Left forelimb (tissue), 1 donor: ENCODE measurements around the gene STAG3.
"Not testable (repeated sequence)": the region's sequence is repeated elsewhere in the genome, so short reads cannot be mapped to it uniquely, and the experiment has no call there.

Source experiments
- DNase-seq: peaks from one replicate; pipeline ENCODE4 v3.0.0-alpha.2; 2018; ENCODE audit warnings: low spot score

The STAG3 gene

DNA sequence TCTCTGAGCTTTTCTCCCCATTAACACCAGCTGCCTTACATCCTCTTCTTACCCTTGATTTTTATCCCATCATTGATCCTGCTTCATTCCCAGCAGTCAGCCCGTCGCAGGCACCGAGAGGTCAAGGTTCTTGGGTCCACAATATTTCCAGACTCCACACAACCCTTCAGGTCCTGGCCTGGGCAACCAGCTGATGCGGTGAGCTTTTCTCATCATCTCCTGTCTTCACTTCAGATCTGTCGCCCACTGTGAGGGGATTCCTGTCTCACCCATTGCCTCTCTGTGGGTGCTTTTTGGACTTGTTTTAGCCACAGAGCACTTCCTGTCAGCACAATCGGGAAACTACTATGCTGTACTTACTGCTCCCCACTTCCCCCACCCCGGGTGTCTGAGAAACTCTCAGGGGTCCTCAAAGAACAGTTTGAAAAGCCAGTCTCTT is 33.6 kb downstream of the STAG3 start:
- no peak for DNase-seq

DNA sequence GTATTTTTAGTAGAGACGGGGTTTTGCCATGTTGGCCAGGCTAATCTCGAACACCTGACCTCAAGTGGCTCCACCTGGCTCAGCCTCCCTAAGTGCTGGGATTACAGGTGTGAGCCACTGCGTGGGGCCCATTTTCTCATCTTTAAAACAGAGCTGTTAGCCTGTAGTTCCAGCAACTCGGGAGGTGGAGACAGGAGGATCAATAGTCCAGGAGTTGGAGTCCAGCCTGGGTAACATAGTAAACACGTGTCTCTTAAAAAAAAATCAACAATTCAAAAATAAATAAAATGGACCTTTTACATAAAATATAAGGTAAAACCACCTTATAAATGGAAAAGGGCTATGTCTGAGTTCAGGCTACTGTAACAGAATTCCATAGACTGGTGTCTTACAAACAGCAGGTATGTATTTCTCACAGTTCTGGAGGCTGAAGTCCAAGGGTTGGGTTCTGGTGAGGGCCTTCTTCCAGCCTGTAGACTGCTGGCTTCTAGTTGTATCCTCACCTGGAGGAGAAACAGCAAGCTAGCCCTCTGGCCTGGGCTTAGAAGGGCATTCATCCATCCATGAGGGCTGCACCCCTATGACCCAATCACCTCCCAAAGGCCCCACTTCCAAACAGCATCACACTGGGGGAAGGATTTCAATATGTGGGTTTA is 35.0 kb downstream of the STAG3 start:
- no peak for DNase-seq

DNA sequence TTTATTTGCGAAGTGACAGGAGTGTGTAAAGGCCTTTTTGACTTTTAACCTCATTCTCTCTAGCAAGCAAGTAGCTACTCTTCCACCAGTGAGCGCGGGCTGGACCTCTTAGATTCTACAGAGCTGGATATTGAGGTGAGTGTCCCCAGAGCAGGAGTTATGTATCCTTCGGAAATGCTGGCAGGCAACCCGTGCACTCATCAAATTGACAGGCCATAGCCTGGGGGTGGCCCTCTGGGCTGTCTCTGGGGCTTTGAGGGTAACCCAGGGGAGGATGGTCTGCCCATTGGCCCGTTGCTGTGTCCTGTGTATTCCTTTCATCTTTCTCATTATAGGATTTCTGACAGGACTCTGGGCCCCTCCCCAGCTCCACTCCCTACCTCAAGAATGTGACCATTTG is 36.0 kb downstream of the STAG3 start:
- no peak for DNase-seq

DNA sequence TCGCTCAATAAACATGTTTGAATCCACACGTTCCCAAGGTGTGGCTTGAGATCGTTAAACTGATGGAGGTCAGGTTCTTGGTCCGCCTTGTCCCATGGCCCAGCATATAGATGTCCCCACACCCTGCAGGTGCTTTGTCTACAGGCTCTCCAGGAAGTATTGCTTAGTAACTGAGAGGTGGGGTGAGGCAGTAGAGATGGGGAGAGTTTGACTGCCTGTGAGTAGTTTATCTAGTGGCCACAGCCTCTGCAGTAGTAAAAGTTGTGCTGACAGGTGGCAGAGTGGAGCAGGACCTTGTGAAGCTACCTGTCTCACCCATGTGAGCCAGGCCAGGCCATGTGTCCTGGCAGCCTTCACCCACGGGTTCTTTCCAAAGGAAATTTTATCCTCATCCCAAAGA is 36.6 kb downstream of the STAG3 start:
- DNase-seq: not testable (repeated sequence)

- peak; percentile 83 for DNase-seq
Observed at GRCh38 chr7:100215895-100216294, 38.2 kb downstream of the STAG3 start.

- not testable (repeated sequence) for DNase-seq
Observed at GRCh38 chr7:100217934-100218333, 40.2 kb downstream of the STAG3 start.

GRCh38 chr7:100219271-100219737 is 41.6 kb downstream of the STAG3 start:
- no peak for DNase-seq

- DNase-seq: not testable (repeated sequence)
Observed at GRCh38 chr7:100219801-100220585, 42.3 kb downstream of the STAG3 start, which contains the start of gene PVRIG. PVRIG (plus strand) TSS chr7:100219949; CDS start chr7:100219971, 22 bp downstream.

DNA sequence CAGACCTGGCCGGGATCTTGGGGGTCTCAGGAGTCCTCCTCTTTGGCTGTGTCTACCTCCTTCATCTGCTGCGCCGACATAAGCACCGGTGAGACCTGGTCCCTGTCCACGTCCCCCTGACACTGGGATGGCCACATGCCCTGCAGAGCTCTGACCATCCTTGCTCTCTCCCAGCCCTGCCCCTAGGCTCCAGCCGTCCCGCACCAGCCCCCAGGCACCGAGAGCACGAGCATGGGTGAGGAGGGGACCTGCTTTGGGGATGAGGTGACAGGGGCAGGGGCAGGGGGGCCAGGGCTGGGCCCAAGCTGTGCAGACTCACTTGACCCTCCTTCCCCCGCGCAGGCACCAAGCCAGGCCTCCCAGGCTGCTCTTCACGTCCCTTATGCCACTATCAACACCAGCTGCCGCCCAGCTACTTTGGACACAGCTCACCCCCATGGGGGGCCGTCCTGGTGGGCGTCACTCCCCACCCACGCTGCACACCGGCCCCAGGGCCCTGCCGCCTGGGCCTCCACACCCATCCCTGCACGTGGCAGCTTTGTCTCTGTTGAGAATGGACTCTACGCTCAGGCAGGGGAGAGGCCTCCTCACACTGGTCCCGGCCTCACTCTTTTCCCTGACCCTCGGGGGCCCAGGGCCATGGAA is 43.0 kb downstream of the STAG3 start:
- DNase-seq: no peak

- DNase-seq: no peak
Observed at GRCh38 chr7:100221231-100221718, 43.6 kb downstream of the STAG3 start.

- no peak for DNase-seq
Observed at GRCh38 chr7:100221767-100222444, 44.2 kb downstream of the STAG3 start.

GRCh38 chr7:100222445-100223132 is 44.9 kb downstream of the STAG3 start:
- DNase-seq: no peak

DNA sequence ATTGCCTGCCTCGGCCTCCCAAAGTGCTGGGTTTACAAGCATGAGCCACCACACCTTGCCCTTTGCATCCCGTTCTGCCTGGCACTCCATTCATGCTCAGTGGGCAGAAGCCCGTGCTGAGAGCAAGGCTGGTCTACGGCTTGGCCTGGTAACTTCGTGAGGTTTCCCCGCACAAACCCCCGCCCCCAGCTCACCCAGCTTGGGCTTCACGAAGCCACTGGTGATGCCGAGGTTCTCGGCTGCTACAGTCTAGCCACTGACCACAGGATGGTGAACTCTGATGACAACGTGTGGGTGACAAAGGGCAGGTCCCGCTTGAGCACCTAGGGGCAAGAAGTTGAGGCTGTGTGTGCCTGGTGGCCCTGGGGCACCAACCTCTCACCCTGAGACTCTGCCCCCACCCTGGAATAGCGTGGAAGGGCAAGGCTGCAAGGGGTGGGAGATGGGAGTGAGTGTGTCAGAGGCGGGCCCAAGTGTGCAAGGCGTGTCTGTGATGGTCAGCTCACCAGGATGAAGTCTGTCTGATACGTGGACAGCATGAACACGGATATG is 45.7 kb downstream of the STAG3 start:
- not testable (repeated sequence) for DNase-seq

DNA sequence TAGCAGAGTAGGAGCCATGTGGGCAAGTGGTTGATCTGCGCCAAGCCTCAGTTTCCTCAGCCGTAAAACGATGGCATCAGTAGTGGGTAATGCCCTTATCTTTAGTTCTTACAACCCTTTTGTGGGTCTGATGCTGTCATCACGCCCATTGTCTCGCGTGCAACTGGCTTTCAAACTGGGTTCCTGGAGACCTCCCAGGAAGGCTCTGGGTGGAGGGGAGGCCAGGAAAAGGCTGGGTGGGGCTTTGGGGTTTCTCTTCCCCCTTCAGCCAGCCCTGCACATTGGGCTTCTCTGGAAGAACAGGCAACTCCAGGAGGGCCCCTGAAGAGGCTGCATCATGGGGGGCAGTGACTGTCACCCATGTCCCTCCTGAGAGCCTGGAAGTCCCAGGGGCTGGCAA is 47.2 kb downstream of the STAG3 start:
- DNase-seq: not testable (repeated sequence)

- DNase-seq: not testable (repeated sequence)
Observed at GRCh38 chr7:100234660-100235317, 57.1 kb downstream of the STAG3 start.

GRCh38 chr7:100239975-100240374 is 62.3 kb downstream of the STAG3 start:
- DNase-seq: not testable (repeated sequence)

DNA sequence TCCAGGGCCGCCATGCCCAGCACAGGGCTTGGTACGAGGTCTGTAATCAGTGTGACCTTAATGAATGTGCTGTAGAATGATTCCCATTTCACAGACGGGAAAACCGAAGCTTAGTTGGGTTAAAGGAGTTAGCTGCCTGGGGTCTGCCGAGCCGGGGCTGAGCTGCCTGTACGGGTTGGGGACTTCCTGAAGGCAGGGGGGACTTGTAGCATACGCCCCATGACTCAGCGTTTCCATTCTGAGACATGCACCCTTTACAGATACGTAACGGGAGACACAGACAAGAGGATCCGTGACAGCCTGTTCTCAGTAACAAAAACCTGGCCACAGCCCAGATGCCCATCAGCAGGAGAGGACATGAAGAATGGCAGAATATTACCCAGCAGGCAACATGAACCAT is 65.7 kb downstream of the STAG3 start:
- not testable (repeated sequence) for DNase-seq

GRCh38 chr7:100244988-100245605 is 67.4 kb downstream of the STAG3 start:
- not testable (repeated sequence) for DNase-seq

GRCh38 chr7:100246121-100246864 is 68.6 kb downstream of the STAG3 start:
- DNase-seq: not testable (repeated sequence)
